ENCODE results near the gene SPOP.
"Not testable (repeated sequence)": the region's sequence is repeated elsewhere in the genome, so short reads cannot be mapped to it uniquely, and the experiment has no call there.

The SPOP gene

DNA sequence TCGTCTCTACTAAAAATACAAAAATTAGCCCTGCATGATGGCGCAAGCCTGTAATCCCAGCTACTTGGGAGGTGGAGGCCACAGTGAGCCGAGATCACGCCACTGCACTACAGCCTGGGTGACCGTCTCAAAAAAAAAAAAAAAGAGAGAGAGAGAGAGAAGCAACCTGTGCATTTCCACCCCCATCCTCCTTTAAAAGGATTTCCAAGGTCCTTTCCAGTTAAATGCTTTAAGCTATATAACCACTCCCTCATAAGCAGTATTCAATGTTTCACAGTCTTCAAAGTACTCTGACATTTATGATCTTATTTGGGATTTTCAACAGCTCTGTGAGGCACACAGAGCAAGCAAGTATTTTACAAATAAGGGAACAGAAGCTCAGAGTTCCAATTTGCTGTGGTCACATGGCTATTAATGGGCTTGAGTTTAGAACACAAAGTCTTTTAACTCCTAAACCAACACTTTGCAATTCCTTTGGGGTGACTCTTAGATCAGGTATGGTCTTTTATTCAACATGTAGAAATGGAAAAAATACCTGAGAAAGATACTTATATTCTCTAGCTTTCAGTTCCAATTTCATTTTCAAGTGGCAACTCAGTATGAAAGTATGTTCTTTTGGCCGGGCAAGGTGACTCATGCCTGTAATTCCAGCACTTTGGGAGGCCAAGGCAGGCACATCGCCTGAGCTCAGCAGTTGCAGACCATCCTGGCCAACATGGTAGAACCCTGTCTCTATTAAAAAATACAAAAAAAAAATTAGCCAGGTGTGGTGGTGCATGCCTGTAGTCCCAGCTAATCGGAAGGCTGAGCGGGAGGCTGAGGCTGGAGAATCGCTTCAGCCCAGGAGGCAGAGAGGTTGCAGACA is 31.3 kb downstream of the SPOP start:
- DNase-seq, result no peak

GRCh38 chr17:49646056-49646390 is 31.9 kb downstream of the SPOP start:
- not testable (repeated sequence) for DNase-seq

DNA sequence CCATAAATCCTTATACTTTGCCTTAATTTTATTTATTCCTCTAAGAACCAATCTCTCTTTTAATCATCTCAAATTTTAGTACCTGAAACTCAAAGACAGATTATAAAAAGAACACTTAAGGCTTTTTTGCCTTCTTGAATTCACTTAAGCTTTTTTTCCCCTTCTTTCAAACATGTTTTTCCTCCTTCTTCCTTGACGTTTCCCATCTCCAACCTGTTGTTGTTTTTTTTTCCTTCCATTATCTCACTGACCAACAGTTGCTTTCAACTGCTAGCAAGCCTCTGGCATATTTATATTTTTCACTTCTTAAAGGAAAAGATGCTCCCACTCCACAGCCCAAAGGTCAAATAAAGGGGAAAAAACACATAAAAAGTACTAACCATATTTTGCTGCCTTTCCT is 32.2 kb downstream of the SPOP start:
- no peak for DNase-seq

DNA sequence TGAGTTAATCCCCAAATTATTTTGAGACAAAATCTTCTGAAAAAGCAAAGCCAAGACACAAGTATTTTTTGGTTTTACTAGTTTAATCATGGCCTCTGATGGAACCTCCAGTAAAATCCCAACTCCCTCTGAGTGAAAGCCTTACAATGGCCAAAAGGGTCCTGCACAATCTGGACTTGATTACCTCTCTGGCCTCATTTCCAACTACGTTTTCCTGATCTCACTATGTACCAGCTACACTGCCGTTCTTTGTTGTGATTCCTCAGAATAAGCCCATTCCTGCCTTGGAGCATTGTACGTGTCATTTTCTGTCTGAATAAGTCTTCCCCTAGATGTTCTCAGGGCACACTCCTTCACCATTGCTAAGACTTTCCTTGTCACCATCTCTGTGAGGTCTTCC is 37.3 kb downstream of the SPOP start:
- no peak for DNase-seq

- DNase-seq, result no peak
These were observed 39.1 kb downstream of the SPOP start for GRCh38 chr17:49638818-49639217.

- no peak for DNase-seq
These were observed 40.2 kb downstream of the SPOP start for GRCh38 chr17:49637739-49638138.

DNA sequence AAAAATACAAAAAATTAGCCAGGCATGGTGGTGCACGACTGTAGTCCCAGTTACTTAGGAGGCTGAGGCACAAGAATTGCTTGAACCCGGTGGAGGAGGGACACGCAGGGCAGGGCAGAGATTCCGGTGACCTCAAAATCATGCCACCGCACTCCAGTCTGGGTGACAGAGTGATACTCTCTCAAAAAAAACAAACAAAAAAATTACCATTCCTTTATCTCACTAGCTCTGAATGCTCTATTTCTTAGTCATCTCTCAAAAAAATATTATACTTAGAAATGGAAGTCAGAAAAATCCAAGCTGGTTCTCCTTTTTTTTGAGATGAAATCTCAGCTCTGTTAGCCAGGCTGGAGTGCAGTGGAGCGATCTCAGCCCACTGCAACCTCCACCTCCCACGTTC is 40.8 kb downstream of the SPOP start:
- no peak for DNase-seq

- no peak for DNase-seq
These were observed 42.8 kb downstream of the SPOP start for GRCh38 chr17:49635121-49635520.

- no peak for DNase-seq
These were observed 43.4 kb downstream of the SPOP start for GRCh38 chr17:49634485-49634860.

DNA sequence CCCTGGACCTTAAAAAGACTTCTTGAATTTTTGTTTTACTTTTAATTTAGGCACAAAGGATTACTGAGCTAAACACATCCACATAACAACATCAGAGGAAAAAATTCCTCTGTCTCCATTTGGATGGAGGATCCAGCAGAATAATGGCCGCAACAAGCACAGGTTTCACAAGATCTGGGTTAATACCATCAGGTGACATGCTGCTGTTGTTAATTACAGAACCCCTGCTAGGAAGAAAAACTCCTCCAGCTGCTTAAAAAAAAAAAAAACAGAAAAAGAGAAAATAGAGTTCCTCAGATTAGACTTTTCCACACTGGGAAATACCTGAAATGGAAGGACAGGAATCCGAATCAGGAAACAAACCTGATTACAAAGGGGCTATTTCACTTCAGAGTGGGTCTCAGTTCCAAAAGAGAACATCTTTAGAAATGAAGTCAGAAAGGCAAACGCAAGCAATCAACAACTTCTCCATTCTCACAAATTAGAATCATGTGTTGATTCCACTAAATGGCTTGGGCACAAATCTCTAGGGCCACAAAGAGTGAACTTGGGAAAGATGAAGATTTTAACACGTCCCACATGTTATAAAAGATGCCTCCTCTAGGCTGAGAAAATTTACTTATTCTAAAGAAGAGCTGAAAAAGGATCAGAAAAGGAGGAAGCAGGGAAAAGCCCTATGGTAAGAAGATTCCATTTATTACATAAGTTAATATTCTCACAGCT is 44.0 kb downstream of the SPOP start:
- no peak for DNase-seq

- DNase-seq, result no peak
These were observed 44.6 kb downstream of the SPOP start for GRCh38 chr17:49633250-49633649.

DNA sequence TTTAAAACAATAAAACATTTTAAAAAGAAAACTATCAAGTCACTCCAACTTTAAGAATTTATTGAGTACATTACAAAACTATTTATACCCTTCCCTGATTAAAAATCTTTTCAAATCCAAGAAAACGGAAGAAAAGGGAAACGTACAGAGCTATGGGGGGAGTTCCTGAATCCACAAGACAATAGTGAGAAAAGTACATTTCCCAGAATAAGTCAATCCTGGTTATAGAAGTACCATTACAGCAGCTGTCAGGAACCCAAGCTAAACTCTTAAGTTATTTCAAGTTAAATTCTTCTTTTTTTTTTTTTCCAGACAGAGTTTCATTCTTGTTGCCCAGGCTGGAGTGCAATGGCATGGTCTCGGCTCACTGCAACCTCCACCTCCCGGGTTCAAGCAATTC is 45.7 kb downstream of the SPOP start:
- no peak for DNase-seq

- DNase-seq, result no peak
These were observed 46.4 kb downstream of the SPOP start for GRCh38 chr17:49631496-49631895.

- no peak for DNase-seq
These were observed 47.6 kb downstream of the SPOP start for GRCh38 chr17:49630113-49630900.

DNA sequence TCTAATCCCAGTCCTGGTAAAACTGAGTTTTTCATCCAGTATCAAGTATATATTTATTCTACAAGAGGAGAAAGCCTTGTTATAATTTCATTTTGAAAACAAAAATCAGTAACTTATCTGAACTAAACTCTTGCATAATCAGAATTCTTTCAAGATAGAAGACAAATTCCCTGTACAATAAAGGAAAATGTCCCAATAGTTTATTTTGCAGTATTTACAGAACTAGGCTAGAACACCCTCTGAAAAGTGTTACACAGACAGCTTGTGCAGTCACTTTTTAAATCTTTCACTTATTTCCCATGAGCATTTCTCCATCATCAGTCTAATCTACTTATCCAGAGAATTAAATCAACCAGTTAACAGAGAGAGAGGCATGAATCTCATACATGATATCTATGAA is 48.5 kb downstream of the SPOP start:
- no peak for DNase-seq

- DNase-seq, result no peak
These were observed 53.0 kb downstream of the SPOP start for GRCh38 chr17:49624896-49625295.

GRCh38 chr17:49621946-49622529 is 55.9 kb downstream of the SPOP start:
- DNase-seq, result no peak

GRCh38 chr17:49621420-49621819 is 56.5 kb downstream of the SPOP start:
- DNase-seq, result no peak

GRCh38 chr17:49618028-49618611 is 59.8 kb downstream of the SPOP start:
- DNase-seq, result no peak

GRCh38 chr17:49616601-49617131 is 61.2 kb downstream of the SPOP start:
- DNase-seq, result peak; percentile 79

GRCh38 chr17:49616086-49616485 is 61.8 kb downstream of the SPOP start:
- no peak for DNase-seq

DNA sequence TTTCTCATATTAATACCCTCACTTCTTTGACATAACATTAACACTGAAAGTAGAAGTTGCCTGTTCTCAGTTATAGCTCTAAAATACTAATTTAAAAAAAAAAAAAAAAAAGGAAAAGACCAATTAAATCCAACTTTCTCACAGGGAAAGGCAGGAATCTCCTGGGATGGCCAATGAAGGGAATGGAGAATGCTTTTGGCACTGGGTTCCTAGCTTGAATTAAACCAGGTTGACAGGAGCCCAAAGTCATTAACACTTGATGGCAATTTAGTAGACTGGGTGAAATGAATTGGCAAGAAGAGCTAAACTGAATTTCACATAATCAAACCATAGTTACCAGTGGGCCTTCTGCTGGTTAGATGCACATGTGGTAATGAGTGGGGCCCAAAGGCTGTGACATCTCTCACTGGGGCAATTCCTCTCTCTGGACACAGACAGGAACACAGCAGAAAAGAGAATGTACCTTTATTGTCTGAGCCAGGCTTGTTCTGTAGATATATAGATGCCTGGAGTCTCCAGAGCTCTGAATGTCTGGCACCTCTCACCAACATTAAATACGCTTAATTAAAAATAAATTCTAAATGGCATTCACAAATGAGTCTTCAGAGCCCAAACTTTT is 64.6 kb downstream of the SPOP start:
- DNase-seq, result no peak
